Activated CD8-positive, alpha-beta memory T cell treated with anti-CD3 and anti-CD28 coated beads, Interleukin-2, amount 10 ng/mL, durations not matched to agents 7 days and 5 days (primary cell): ENCODE results near the gene PPP2R5C. TPM values are rescaled to one million over a fixed set of nuclear protein-coding genes. Genes with fewer than 3 reads are reported as not detected.

ENCODE experiments used
- ATAC-seq: fragments of 150-1000 bp; cut with Tn5 transposase; one replicate; pipeline ENCODE4 v1.10.0; 2021; ENCODE audit warnings: moderate library complexity
- CTCF ChIA-PET: fragments of 350-600 bp; sonication (Branson Sonifier 250); formaldehyde crosslinking; loops from one replicate; lab custom pipeline; 2021; ENCODE audit warnings: antibody characterized with exemption; lab: Charles Lee
- DNase-seq: peaks from one replicate; pipeline ENCODE4 v3.0.0-alpha.2; 2020
- H3K27ac Mint-ChIP-seq: one replicate; pipeline ENCODE4 v1.8.0; 2021; ENCODE audit warnings: mild to moderate bottlenecking, mixed read lengths
- H3K27me3 Mint-ChIP-seq: one replicate; pipeline ENCODE4 v1.8.0; 2021; ENCODE audit warnings: mixed read lengths
- H3K36me3 Mint-ChIP-seq: one replicate; pipeline ENCODE4 v1.8.0; 2021; ENCODE audit warnings: mild to moderate bottlenecking, mixed read lengths
- H3K4me1 Mint-ChIP-seq: one replicate; pipeline ENCODE4 v1.8.0; 2021; ENCODE audit warnings: mixed read lengths
- H3K4me3 Mint-ChIP-seq: one replicate; pipeline ENCODE4 v1.8.0; 2021; ENCODE audit warnings: mild to moderate bottlenecking, moderate library complexity, mixed read lengths
- H3K9me3 Mint-ChIP-seq: one replicate; pipeline ENCODE4 v1.8.0; 2022; ENCODE audit warnings: low read depth, mixed read lengths
- total RNA-seq, 2 experiments: library from RNA; stranded (reverse); gene quantifications; one replicate each; pipeline ENCODE4 v1.2.3, GENCODE V29; 2021

The PPP2R5C gene
- total RNA-seq, 2 experiments from 2014 or later = 213 to 234 TPM

DNA sequence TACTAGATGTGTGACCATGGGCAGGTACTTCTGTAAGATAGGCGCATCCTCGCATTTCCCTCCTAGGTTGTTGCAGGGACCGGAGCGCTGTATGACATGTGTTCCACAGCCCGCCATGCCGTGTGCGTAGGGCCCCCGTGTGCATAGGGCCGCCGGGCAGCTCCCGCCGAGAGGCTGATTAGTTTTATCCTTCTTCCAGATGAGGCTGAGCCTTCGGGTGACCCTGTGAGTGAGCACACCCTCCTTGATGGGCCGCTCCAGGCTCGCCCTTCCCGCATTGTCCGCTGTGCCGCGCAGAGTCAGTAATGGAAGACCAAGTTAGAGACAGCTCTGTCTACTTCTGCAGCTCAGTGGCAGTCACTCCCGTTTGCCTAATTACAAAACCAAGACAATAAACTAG, 130.0 kb downstream of the PPP2R5C start:
- Mint-ChIP-seq H3K4me3 (no peak overlapping the region), H3K27me3 (no peaks in the 10 kb centered on the region), H3K36me3 (peaks cover 32% of the 10 kb centered on the region), H3K9me3 (no peaks in the 10 kb centered on the region), H3K4me1 (no peaks in the 10 kb centered on the region), H3K27ac (no peak overlapping the region)
- no peak for DNase-seq
- CTCF ChIA-PET = interaction anchor here (1.7 kb wide), 2 partner anchors 13 to 120 kb away, joined by 4 to 6 read pairs; no protein-coding TSS in a partner anchor
- ATAC-seq = no peak

DNA sequence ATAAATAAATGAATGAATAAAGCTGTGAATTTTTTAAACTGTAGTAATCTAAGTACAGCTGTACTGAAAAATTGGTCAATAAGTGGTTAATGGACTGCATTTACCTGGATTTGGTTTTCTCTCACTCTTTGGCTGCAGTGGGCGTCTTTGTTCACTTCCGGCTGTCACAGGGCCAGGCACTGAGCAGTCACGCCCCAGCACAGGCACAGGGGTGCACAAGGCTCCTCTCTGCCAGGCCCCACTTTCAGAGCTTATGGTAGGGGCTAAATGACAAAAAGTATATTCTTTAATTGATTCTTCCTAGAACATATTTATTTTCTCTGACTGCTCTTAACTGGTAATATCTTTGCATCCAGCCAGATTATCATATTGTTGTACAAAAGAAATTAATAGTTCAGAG, 132.2 kb downstream of the PPP2R5C start:
- H3K36me3 Mint-ChIP-seq = peaks cover 46% of the 10 kb centered on the region
- no peaks in the 10 kb centered on the region for H3K4me1 Mint-ChIP-seq
- DNase-seq (no peak), ATAC-seq (no peak)
- H3K27me3 Mint-ChIP-seq = no peaks in the 10 kb centered on the region
- H3K9me3 Mint-ChIP-seq = no peaks in the 10 kb centered on the region
- H3K27ac Mint-ChIP-seq = peak overlapping the region; percentile 62
- H3K4me3 Mint-ChIP-seq = no peak overlapping the region
- CTCF ChIA-PET = interaction anchor here (1.2 to 2.1 kb wide), 2 partner anchors 123 to 186 kb away, joined by 3 to 5 read pairs; no protein-coding TSS in a partner anchor

DNA sequence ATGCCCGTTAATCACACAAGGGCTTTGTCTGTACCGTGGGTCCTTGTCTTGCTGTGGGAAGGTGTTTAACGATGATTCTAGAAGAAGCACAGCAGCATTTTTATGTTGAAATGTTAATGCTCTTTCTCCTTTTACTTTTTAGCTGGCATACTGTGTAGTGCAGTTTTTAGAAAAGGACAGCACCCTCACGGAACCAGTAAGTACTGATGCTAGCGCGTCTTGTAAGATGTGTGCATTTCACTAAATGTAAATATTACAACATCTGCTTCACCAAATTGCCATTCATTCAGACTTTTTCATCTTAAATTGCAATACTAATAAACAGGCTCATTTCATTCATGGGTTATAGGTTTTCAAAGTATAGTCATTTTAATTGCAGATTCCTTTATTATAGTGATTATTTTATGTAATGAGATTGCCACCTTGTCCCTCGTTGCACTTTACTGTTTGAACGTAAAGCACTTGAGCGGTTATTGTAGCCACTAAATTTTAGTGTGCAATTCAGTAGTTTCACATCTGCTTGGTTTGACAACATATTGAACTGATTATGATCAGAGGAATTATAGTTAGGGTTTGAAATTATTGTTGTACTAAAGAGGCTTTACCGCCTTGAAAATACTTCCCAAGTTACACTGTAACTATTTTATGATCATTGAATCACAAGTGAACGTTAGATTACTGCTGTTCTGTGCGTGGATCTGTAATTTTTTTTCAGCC, 133.0 kb downstream of the PPP2R5C start:
- Mint-ChIP-seq H3K4me1 (no peaks in the 10 kb centered on the region), H3K27ac (no peak overlapping the region), H3K9me3 (no peaks in the 10 kb centered on the region), H3K36me3 (peaks cover 50% of the 10 kb centered on the region), H3K4me3 (no peak overlapping the region), H3K27me3 (no peaks in the 10 kb centered on the region)
- DNase-seq (no peak), ATAC-seq (no peak)
- CTCF ChIA-PET = interaction anchor here (1.2 to 2.1 kb wide), 2 partner anchors 123 to 187 kb away, joined by 3 to 5 read pairs; no protein-coding TSS in a partner anchor

DNA sequence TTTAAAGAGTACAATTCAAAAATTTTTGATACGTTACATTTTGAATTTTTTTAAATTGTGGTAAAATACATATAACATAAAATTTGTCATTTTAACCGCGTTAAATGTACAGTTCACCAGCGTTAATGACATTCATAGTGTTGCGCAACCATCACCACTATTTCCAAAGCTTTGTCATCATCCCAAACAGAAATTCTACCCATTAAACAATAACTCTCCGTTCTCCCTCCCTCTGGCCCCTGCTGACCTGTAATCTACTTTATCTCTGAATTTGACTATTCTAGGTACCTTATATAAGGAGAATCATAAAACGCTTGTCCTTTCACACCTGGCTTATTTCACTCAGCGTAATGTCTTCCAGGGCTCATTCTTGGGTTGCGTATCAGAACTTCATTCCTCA, 133.7 kb downstream of the PPP2R5C start:
- CTCF ChIA-PET = interaction anchor here (2.1 kb wide), 1 partner anchor 124 kb away, joined by 5 read pairs; no protein-coding TSS in a partner anchor
- H3K27me3 Mint-ChIP-seq = no peaks in the 10 kb centered on the region
- no peaks in the 10 kb centered on the region for H3K4me1 Mint-ChIP-seq
- peaks cover 52% of the 10 kb centered on the region for H3K36me3 Mint-ChIP-seq
- no peak overlapping the region for H3K4me3 Mint-ChIP-seq
- no peak overlapping the region for H3K27ac Mint-ChIP-seq
- H3K9me3 Mint-ChIP-seq = no peaks in the 10 kb centered on the region
- ATAC-seq (no peak), DNase-seq (no peak)

DNA sequence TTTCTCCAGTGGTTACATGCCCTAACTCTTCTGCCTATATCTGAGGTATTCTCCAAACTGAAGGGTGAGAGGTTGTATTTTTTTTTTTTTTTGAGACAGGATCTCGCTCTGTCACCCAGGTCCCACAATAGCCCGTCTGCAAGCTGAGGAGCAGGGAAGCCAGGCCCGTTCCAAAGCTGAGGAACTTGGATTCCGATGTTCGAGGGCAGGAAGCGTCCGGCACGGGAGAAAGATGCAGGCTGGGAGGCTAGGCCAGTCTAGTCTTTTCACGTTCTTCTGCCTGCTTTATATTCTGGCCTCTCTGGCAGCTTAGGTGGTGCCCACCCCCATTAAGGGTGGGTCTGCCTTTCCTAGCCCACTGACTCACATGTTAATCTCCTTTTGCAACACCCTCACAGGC, 135.8 kb downstream of the PPP2R5C start:
- Mint-ChIP-seq H3K4me3 (no peak overlapping the region), H3K9me3 (no peaks in the 10 kb centered on the region), H3K4me1 (no peaks in the 10 kb centered on the region), H3K36me3 (peaks cover 64% of the 10 kb centered on the region), H3K27me3 (no peaks in the 10 kb centered on the region), H3K27ac (no peak overlapping the region)
- ATAC-seq (no peak), DNase-seq (no peak)
- CTCF ChIA-PET = no interaction called here

DNA sequence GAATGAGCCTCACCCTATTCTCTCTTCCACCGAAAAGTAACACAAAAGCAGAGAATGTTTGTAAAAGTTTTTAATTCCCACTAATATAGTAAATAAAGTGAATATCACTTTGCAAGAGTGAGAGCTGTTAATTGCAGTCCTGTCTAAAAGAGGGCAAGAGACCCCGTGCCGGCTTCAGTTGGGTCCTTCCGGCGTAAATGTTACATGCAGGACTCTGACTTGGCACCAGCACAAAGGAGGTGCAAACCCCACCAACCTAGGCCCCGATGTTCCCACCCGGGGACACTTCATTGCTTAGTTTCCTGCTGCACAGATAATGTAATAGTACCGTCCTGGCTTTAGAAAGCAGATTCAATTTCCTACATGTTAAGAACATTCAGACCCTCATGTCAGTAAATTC, 136.9 kb downstream of the PPP2R5C start:
- CTCF ChIA-PET = no interaction called here
- no peak overlapping the region for H3K27ac Mint-ChIP-seq

DNA sequence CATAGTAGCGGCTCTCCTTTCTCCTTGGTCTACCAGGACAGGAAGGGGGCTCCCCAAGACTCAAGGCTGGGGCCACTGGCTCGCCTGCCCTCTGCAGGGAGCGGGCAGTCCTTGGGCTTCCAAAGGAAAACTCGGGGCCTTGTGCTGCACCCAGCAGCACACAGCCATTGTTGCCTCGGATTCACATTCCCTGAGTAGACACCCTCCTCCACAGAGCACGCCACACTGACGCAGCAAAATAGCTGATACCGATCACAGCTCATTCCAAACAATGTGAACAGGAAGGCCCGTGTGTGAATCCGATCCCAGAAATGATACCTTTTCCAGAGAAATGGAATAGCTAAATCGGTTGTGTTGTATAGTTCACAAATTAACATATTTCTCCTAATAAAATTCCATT, 137.8 kb downstream of the PPP2R5C start:
- CTCF ChIA-PET = interaction anchor here (0.6 kb wide), 1 partner anchor 106 kb away, joined by 3 read pairs; no protein-coding TSS in a partner anchor
- H3K27me3 Mint-ChIP-seq = no peaks in the 10 kb centered on the region
- H3K4me1 Mint-ChIP-seq = no peaks in the 10 kb centered on the region
- DNase-seq = no peak
- no peak overlapping the region for H3K27ac Mint-ChIP-seq
- no peak for ATAC-seq
- no peak overlapping the region for H3K4me3 Mint-ChIP-seq
- no peaks in the 10 kb centered on the region for H3K9me3 Mint-ChIP-seq
- peaks cover 64% of the 10 kb centered on the region for H3K36me3 Mint-ChIP-seq

More for the DNA sequence above, 136.9 kb downstream of the PPP2R5C start:
- Mint-ChIP-seq H3K36me3 (peaks cover 68% of the 10 kb centered on the region), H3K4me3 (no peak overlapping the region), H3K4me1 (no peaks in the 10 kb centered on the region), H3K27me3 (no peaks in the 10 kb centered on the region), H3K9me3 (no peaks in the 10 kb centered on the region)
- DNase-seq (no peak), ATAC-seq (no peak)

DNA sequence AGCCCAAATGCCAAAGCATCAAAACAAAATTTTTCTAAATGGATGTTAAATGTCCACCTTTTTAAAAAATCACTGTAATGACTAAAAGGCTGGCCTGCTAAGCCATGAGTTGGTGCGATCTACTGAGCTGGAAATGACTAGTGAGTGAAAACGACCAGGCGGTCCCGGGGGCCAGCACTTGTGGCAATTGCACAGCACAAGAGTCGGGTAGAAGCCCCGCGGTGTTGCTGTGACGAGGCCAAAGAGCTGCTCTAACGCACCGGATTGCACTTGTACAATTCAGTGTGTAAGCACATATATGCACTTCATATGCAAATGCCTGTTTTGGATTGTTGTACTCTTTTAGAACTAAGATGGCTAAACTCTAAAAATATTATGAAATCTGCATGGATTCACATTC, 138.7 kb downstream of the PPP2R5C start:
- no peaks in the 10 kb centered on the region for H3K9me3 Mint-ChIP-seq
- no peak overlapping the region for H3K27ac Mint-ChIP-seq
- CTCF ChIA-PET = no interaction called here
- peaks cover 64% of the 10 kb centered on the region for H3K36me3 Mint-ChIP-seq
- ATAC-seq (no peak), DNase-seq (no peak)
- H3K4me1 Mint-ChIP-seq = no peaks in the 10 kb centered on the region
- H3K4me3 Mint-ChIP-seq = no peak overlapping the region
- no peaks in the 10 kb centered on the region for H3K27me3 Mint-ChIP-seq

DNA sequence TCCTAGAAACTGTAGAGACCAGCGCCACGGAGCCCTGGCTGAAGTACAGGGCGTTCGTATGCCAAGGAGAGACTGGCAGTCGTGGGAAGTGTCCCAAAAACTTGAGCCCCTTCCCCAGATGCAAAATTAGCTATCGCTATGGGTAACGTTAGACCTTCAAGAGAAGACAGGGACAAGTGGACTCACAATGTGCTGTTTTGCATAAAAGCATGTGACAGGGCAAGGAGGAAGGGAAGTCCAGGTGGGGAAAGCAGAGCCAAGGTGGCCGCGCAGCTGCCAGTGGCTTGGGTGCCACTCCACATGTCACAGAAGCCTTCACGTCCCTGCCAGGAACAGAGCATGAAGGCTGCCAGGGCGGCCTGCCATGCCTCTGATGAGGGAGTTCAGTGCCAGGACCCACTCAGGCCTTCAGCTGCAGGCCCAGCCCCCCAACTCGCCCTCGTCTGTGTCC, 141.6 kb downstream of the PPP2R5C start:
- Mint-ChIP-seq H3K36me3 (peaks cover 60% of the 10 kb centered on the region), H3K4me1 (no peaks in the 10 kb centered on the region), H3K27ac (no peak overlapping the region), H3K9me3 (no peaks in the 10 kb centered on the region), H3K4me3 (no peak overlapping the region), H3K27me3 (no peaks in the 10 kb centered on the region)
- DNase-seq = no peak
- ATAC-seq = no peak
- CTCF ChIA-PET = no interaction called here

DNA sequence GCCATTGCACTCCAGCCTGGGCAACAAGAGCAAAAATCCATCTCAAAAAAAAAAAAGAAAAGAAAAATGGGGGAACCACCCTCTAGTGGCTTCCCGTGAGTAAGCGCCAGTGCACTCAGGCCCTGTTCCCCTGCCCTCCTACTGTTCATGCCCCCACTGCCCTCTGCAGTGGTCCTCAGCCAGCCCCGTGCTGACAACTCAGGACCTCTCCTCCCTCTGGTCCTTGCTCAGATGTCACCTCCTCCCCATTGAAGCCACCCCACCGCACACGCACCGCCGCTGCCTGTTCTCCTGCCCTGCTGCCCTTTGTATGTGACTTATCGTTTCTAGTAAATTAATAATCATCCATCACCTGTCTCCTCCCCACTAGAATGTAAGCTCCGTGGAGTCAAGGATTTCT, 144.1 kb downstream of the PPP2R5C start:
- peaks cover 52% of the 10 kb centered on the region for H3K36me3 Mint-ChIP-seq
- no peaks in the 10 kb centered on the region for H3K9me3 Mint-ChIP-seq
- no peak for DNase-seq
- H3K27me3 Mint-ChIP-seq = no peaks in the 10 kb centered on the region
- no peak for ATAC-seq
- CTCF ChIA-PET = no interaction called here
- no peaks in the 10 kb centered on the region for H3K4me1 Mint-ChIP-seq
- no peak overlapping the region for H3K27ac Mint-ChIP-seq
- no peak overlapping the region for H3K4me3 Mint-ChIP-seq

DNA sequence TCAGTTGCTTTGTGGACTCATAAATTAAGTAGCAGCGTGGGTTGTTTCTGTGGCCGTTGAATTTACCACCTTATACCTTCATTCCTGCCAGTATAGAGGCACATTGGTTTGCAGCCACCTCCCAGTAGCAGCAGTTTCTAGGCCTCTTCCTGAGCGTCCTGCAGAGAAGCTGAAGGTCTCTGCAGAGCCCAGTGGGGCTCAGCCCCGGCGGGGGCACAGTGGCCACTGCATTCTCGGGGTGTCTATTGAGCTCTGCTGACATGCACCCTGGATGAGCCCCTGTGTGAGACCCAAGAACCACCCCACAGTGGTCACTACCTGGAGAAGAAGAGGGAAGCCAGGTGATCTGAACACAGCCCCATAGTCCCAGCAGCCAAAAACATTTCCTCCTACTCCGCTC, 145.1 kb downstream of the PPP2R5C start:
- Mint-ChIP-seq H3K27ac (no peak overlapping the region), H3K36me3 (peaks cover 47% of the 10 kb centered on the region), H3K9me3 (no peaks in the 10 kb centered on the region), H3K4me1 (no peaks in the 10 kb centered on the region), H3K4me3 (no peak overlapping the region), H3K27me3 (no peaks in the 10 kb centered on the region)
- DNase-seq = no peak
- ATAC-seq = no peak
- CTCF ChIA-PET = interaction anchor here (0.7 kb wide), 1 partner anchor 136 kb away, joined by 3 read pairs; no protein-coding TSS in a partner anchor

DNA sequence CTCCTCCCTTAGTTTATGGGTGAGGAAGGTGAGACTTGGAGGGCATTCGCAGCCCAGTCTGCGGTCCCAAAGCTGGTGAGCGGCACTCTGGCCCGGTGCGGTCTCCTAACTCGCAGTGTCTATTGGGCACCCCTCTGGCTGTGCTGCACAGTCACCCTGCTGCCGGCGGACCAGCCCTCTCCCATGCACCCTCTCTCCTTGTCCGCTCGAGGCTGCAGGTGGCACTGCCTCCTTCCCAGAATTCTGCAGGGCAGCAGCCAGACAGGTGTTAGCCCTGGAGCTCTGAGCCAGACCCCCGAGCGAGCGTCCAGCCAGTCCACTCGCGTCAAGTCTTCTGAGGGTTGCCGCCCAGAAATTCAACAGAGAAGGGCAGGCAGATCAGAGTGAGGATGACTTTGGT, 146.1 kb downstream of the PPP2R5C start:
- Mint-ChIP-seq H3K27ac (no peak overlapping the region), H3K27me3 (no peaks in the 10 kb centered on the region), H3K4me1 (no peaks in the 10 kb centered on the region), H3K4me3 (no peak overlapping the region), H3K9me3 (no peaks in the 10 kb centered on the region), H3K36me3 (peaks cover 45% of the 10 kb centered on the region)
- CTCF ChIA-PET = no interaction called here
- DNase-seq (no peak), ATAC-seq (no peak)

DNA sequence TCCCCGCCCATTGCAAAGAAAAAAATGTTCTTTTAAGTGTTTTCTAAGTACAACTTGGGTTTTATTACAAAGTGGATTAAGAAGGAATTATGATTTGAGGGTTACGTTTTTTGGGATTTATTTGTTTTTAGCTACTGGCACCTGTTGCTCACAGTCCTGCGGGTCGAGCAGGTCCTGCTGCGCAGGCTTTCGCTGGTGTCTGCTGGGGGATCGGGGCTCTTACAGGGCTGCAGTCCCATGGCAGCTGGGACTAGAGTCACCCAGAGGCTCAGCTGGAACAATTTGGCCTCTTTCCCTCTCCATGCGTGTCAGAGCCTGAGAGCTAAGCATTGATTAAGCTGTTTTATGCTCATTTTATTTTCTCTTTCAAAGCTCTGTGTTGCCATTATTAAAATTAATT, 147.3 kb downstream of the PPP2R5C start:
- H3K27ac Mint-ChIP-seq = no peak overlapping the region
- CTCF ChIA-PET = interaction anchor here (1.7 kb wide), 1 partner anchor 138 kb away, joined by 4 read pairs; no protein-coding TSS in a partner anchor
- no peak overlapping the region for H3K4me3 Mint-ChIP-seq
- H3K9me3 Mint-ChIP-seq = no peaks in the 10 kb centered on the region
- no peaks in the 10 kb centered on the region for H3K27me3 Mint-ChIP-seq
- ATAC-seq (no peak), DNase-seq (no peak)
- H3K4me1 Mint-ChIP-seq = no peaks in the 10 kb centered on the region
- H3K36me3 Mint-ChIP-seq = peaks cover 39% of the 10 kb centered on the region
